K562 (cell line): ENCODE results near the gene DNER. TPM values are rescaled to one million over a fixed set of nuclear protein-coding genes. Genes with fewer than 3 reads are reported as not detected.

Experiments used
- ATAC-seq: fragments of 200-7000 bp; cut with Tn5 transposase; 3 replicates; pipeline ENCODE4 v1.9.1; 2020; ENCODE audit warnings: moderate library complexity
- BruUV-seq: library from RNA; stranded (reverse); fragments of 400-500 nt; replicated peaks from 2 replicates; lab custom pipeline; 2021; lab: Mats Ljungman, UMichigan
- CTCF ChIA-PET: fragments of 300-600 bp; formaldehyde crosslinking; extraction: SDS; loops from one replicate; lab custom pipeline; 2021; ENCODE audit warnings: low intra/inter-chr PET ratio; lab: Yijun Ruan, JAX
- POLR2A ChIA-PET: fragments of 300-600, 350-650 bp; sonication (Branson Sonifier 250); formaldehyde crosslinking; extraction: SDS; loops from one replicate; lab custom pipeline; 2021; ENCODE audit warnings: antibody characterized with exemption, inconsistent platforms; lab: Yijun Ruan, JAX
- DNase-seq, 4 experiments: peaks; one replicate each; pipeline versions ENCODE4 v3.0.0 to v3.0.0-alpha.2; 2011 to 2018; ENCODE audit warnings: low spot score in 3 of 4, mixed read lengths in 3 of 4; ENCODE audit errors: extremely low read depth in 1 of 4
- FAIRE-seq: peaks from 2 replicates; lab custom pipeline; 2011; peaks lifted over from hg19 to GRCh38; lab: Jason Lieb, UNC
- H2AFZ ChIP-seq: 2 replicates; pipeline ENCODE4 v1.6.0; 2011; ENCODE audit warnings: low read depth, low read length, control low read depth, inconsistent platforms
- H3K27ac ChIP-seq: fragments of 200-600 bp; 3 replicates; pipeline ENCODE4 v1.8.0; 2011; ENCODE audit warnings: low read depth, mild to moderate bottlenecking, control low read depth, inconsistent platforms, low read length, moderate library complexity, mixed read lengths; ENCODE audit errors: extremely low read depth
- H3K27me3 ChIP-seq, 2 experiments: fragments of 300-600 bp in 1 of 2; 2 replicates in 1 of 2; 3 replicates in 1 of 2; pipeline versions ENCODE4 v1.6.0 to v1.8.0; 2011; ENCODE audit warnings: inconsistent platforms in 2 of 2, low read length in 2 of 2, mild to moderate bottlenecking in 1 of 2, mixed read lengths in 1 of 2, moderate library complexity in 1 of 2; ENCODE audit not compliant: control insufficient read depth in 2 of 2, insufficient read depth in 2 of 2
- H3K36me3 ChIP-seq: fragments of 300-600 bp; 3 replicates; pipeline ENCODE4 v1.8.0; 2011; ENCODE audit warnings: mild to moderate bottlenecking, low read length, inconsistent platforms; ENCODE audit not compliant: control insufficient read depth, insufficient read depth
- H3K4me1 ChIP-seq, 2 experiments: fragments of 200-600 bp in 1 of 2; replicated peaks in 1 of 2; 2 replicates in 1 of 2; 3 replicates in 1 of 2; pipeline versions ENCODE4 v1.5.1 to v1.8.0; 2011; ENCODE audit warnings: inconsistent platforms in 2 of 2, low read length in 2 of 2, mild to moderate bottlenecking in 1 of 2, mixed read lengths in 1 of 2, moderate library complexity in 1 of 2; ENCODE audit not compliant: control insufficient read depth in 2 of 2, insufficient read depth in 2 of 2
- H3K4me2 ChIP-seq: 2 replicates; pipeline ENCODE4 v1.6.1; 2011; ENCODE audit warnings: low read length, control low read depth, inconsistent platforms, mixed read lengths; ENCODE audit not compliant: insufficient read depth
- H3K4me3 ChIP-seq: fragments of 200-600 bp; sonication (generic), shearing (Covaris generic); 2 replicates; pipeline ENCODE4 v1.5.1; 2016; ENCODE audit warnings: control low read depth, inconsistent platforms
- H3K79me2 ChIP-seq: fragments of 200-600 bp; 3 replicates; pipeline ENCODE4 v1.8.0; 2011; ENCODE audit warnings: low read length, inconsistent platforms; ENCODE audit not compliant: control insufficient read depth, insufficient read depth
- H3K9ac ChIP-seq, 2 experiments: 2 replicates each; pipeline versions ENCODE4 v1.6.0 to v1.6.1; 2011; ENCODE audit warnings: low read depth in 2 of 2, low read length in 2 of 2, control low read depth in 1 of 2, inconsistent platforms in 1 of 2, mild to moderate bottlenecking in 1 of 2, mixed read lengths in 1 of 2; ENCODE audit not compliant: insufficient read depth in 1 of 2
- H3K9me1 ChIP-seq: one replicate; pipeline ENCODE4 v1.6.0; 2011; ENCODE audit warnings: inconsistent platforms, mild to moderate bottlenecking, low read length, moderate library complexity; ENCODE audit not compliant: control insufficient read depth, insufficient read depth
- H3K9me3 ChIP-seq: replicated peaks from 2 replicates; pipeline ENCODE4 v1.5.1; 2011; ENCODE audit warnings: low read depth, low read length, inconsistent platforms; ENCODE audit not compliant: control insufficient read depth, insufficient read depth
- H4K20me1 ChIP-seq: replicated peaks from 2 replicates; pipeline ENCODE4 v1.6.1; 2011; ENCODE audit warnings: low read length, inconsistent platforms, mixed read lengths; ENCODE audit not compliant: control insufficient read depth, insufficient read depth
- BACH1 ChIP-seq: fragments of 200-800 bp; sonication (Bioruptor generic); IDR thresholded peaks from 2 replicates; pipeline ENCODE4 v1.6.1; 2016; ENCODE audit warnings: missing genetic modification characterization, missing compliant biosample characterization
- ELK3 ChIP-seq: fragments of 450-650 bp; formaldehyde crosslinking; IDR thresholded peaks from 2 replicates; pipeline ENCODE4 v1.4.0; 2020; ENCODE audit warnings: mild to moderate bottlenecking
- MXI1 ChIP-seq: IDR thresholded peaks from 2 replicates; pipeline ENCODE4 v1.6.1; 2011; ENCODE audit warnings: low read depth, mild to moderate bottlenecking, improper control_type of control experiment, low read length
- MYNN ChIP-seq, 2 experiments: sonication (generic); formaldehyde crosslinking in 1 of 2; IDR thresholded peaks; 2 replicates each; pipeline versions ENCODE4 v1.5.0 to v1.6.1; 2016 to 2020; ENCODE audit warnings: antibody characterized with exemption in 1 of 2, missing genetic modification reagents in 1 of 2
- NCOA2 ChIP-seq, 2 experiments: fragments of 450-650 bp; IDR thresholded peaks; 2 replicates each; pipeline ENCODE4 v1.6.1; 2018; ENCODE audit warnings: mild to moderate bottlenecking in 2 of 2, moderate library complexity in 1 of 2; ENCODE audit not compliant: partially characterized antibody in 2 of 2
- RBM22 ChIP-seq: fragments of 200-400 bp; formaldehyde crosslinking; IDR thresholded peaks from 2 replicates; pipeline ENCODE4 v1.6.1; 2018; ENCODE audit warnings: low read length, low read depth; ENCODE audit not compliant: poor library complexity, severe bottlenecking
- RNF2 ChIP-seq: sonication (generic); IDR thresholded peaks from 2 replicates; pipeline ENCODE4 v1.6.1; 2016
- SIRT6 ChIP-seq: IDR thresholded peaks from one replicate; pipeline ENCODE4 v1.6.1; 2012; ENCODE audit warnings: low read depth, mild to moderate bottlenecking, control low read depth, inconsistent platforms, low read length, moderate library complexity
- SMARCB1 ChIP-seq: IDR thresholded peaks from 2 replicates; pipeline ENCODE4 v1.6.1; 2011; ENCODE audit warnings: improper control_type of control experiment, low read depth; ENCODE audit not compliant: insufficient read length
- SRSF9 ChIP-seq: fragments of 200-400 bp; formaldehyde crosslinking; IDR thresholded peaks from 2 replicates; pipeline ENCODE4 v1.6.1; 2017; ENCODE audit warnings: low read depth, low read length, borderline replicate concordance
- ZFP1 ChIP-seq: fragments of 450-650 bp; formaldehyde crosslinking; IDR thresholded peaks from 2 replicates; pipeline ENCODE4 v1.4.0; 2020; ENCODE audit warnings: mild to moderate bottlenecking, mixed read lengths
- ZNF146 ChIP-seq: IDR thresholded peaks from one replicate; pipeline ENCODE4 v1.6.1; 2018; ENCODE audit warnings: missing compliant biosample characterization; ENCODE audit not compliant: unreplicated experiment
- ZNF512 ChIP-seq: IDR thresholded peaks from 2 replicates; pipeline ENCODE4 v1.6.1; 2016; ENCODE audit warnings: missing genetic modification characterization, missing compliant biosample characterization
- WGBS: fragments of 100-300 bp; shearing (Covaris generic); methylation state at CpG from one replicate; pipeline ENCODE4 v1.1.6; 2016; ENCODE audit warnings: low coverage, mixed read lengths; ENCODE audit not compliant: insufficient coverage; ENCODE audit errors: missing lambda C conversion rate; 5-methylcytosine and 5-hydroxymethylcytosine counted together
- in situ Hi-C: fragments of 300-500 bp; cut with MboI; formaldehyde crosslinking; loops from 4 replicates; pipeline ENCODE4 v1.15.0; 2018; ENCODE audit warnings: inconsistent platforms, mixed read lengths
- intact Hi-C: fragments of 100-400 bp; cut with micrococcal nuclease; formaldehyde crosslinking; loops from 2 replicates; pipeline ENCODE4 v1.14.2; 2022
- polyA plus RNA-seq, 8 experiments: library from polyadenylated mRNA; depleted of rRNA in 4 of 8; stranded (reverse) in 5 of 8; unstranded in 3 of 8; fragments of >200 nt; fragmentation: Nextera tagmentation in 2 of 8; fragmentation: Illumina TruSeq in 1 of 8; extraction: Ambion mirVana in 2 of 8; extraction: Trizol in 1 of 8; gene quantifications; 2 replicates each; pipeline versions ENCODE4 v1.2.1 to v1.2.3, GENCODE V29; 2011 to 2014; ENCODE audit warnings: inconsistent platforms in 1 of 8, missing spikeins in 1 of 8
- total RNA-seq, 7 experiments: library from RNA; depleted of rRNA in 6 of 7; stranded (reverse); fragments of >200 nt in 6 of 7; fragmentation: Illumina TruSeq in 2 of 7; extraction: Trizol in 2 of 7; gene quantifications; 2 replicates each; pipeline versions ENCODE4 v1.2.1 to v1.2.3, GENCODE V29; 2011 to 2021; ENCODE audit warnings: low replicate concordance in 1 of 7
- TF ChIP-seq, protein P1 (sequence below): fragments of 250-450 bp; sonication (Bioruptor Pico); IDR thresholded peaks from 2 replicates; pipeline ENCODE4 v1.5.0; 2020; ENCODE audit warnings: mild to moderate bottlenecking, borderline replicate concordance
- TF ChIP-seq, protein P2 (sequence below): fragments of 250-450 bp; sonication (Bioruptor Pico); IDR thresholded peaks from 2 replicates; pipeline ENCODE4 v1.8.0; 2021; ENCODE audit warnings: borderline replicate concordance, mild to moderate bottlenecking, moderate library complexity; ENCODE audit not compliant: poor library complexity, severe bottlenecking

DNER gene
- total and polyA plus RNA-seq, 9 of the 15 experiments (the other 6 are each of a cell fraction or from before 2014, with no cell fraction given): not detected

GRCh38 chr2:229582151-229582550 lies 132.2 kb downstream of the DNER start (continued):
- TF ChIP-seq ZNF512 (tag) (no peak), ZFP1 (CRISPR knock-in tag) (no peak)

GRCh38 chr2:229578052-229578846 lies 136.1 kb downstream of the DNER start:
- ATAC-seq: no peak
- WGBS: 0% methylated on average over 8 of the region's 8 CpGs
- Histone ChIP-seq H4K20me1 (no peaks in the 10 kb centered on the region), H3K9me3 (no peaks in the 10 kb centered on the region), H3K36me3 (no peaks in the 10 kb centered on the region), H2AFZ (no peak overlapping the region), H3K79me2 (no peaks in the 10 kb centered on the region), H3K9me1 (no peaks in the 10 kb centered on the region), H3K4me3 (no peak overlapping the region), H3K27me3 (no peaks in the 10 kb centered on the region), H3K27ac (no peak overlapping the region), H3K4me2 (no peak overlapping the region), H3K9ac (no peak overlapping the region), H3K4me1 (no peaks in the 10 kb centered on the region)
- in situ Hi-C loops: loop anchor here (5.0 kb wide), 1 partner anchor 41 kb away; no protein-coding TSS in a partner anchor
- BruUV-seq: no TSS peak
- no peak for FAIRE-seq
- intact Hi-C loops: no loop called here
- DNase-seq: no peak
- ChIA-PET CTCF (no interaction called here), POLR2A (no interaction called here)
- TF ChIP-seq ZNF146 (CRISPR knock-in tag) (no peak), MXI1 (no peak), SRSF9 (no peak), RNF2 (no peak), RBM22 (no peak), BACH1 (tag) (no peak), SIRT6 (no peak), SMARCB1 (no peak), ELK3 (no peak), NCOA2 (IDR thresholded peaks at IDR 0.05; ENCODE audit: partially characterized antibody in 2 of 2) (no peak), MYNN (IDR thresholded peaks at IDR 0.05) (no peak), MYNN (CRISPR knock-in tag; IDR thresholded peaks at IDR 0.05) (no peak)
- TF ChIP-seq, protein P1, sequence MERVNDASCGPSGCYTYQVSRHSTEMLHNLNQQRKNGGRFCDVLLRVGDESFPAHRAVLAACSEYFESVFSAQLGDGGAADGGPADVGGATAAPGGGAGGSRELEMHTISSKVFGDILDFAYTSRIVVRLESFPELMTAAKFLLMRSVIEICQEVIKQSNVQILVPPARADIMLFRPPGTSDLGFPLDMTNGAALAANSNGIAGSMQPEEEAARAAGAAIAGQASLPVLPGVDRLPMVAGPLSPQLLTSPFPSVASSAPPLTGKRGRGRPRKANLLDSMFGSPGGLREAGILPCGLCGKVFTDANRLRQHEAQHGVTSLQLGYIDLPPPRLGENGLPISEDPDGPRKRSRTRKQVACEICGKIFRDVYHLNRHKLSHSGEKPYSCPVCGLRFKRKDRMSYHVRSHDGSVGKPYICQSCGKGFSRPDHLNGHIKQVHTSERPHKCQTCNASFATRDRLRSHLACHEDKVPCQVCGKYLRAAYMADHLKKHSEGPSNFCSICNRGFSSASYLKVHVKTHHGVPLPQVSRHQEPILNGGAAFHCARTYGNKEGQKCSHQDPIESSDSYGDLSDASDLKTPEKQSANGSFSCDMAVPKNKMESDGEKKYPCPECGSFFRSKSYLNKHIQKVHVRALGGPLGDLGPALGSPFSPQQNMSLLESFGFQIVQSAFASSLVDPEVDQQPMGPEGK: no peak
- TF ChIP-seq, protein P2, sequence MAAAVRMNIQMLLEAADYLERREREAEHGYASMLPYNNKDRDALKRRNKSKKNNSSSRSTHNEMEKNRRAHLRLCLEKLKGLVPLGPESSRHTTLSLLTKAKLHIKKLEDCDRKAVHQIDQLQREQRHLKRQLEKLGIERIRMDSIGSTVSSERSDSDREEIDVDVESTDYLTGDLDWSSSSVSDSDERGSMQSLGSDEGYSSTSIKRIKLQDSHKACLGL: no peak
